K562 (cell line): ENCODE data around the gene PSMD4. TPM values are rescaled to one million over a fixed set of nuclear protein-coding genes. Genes with fewer than 3 reads are reported as not detected.

Source experiments
- ARNT ChIP-seq, 2 experiments: fragments of 450-650 bp; IDR thresholded peaks; 2 replicates each; pipeline ENCODE4 v1.6.1; 2016; ENCODE audit warnings: mild to moderate bottlenecking in 1 of 2
- DNMT1 ChIP-seq: fragments of 450-650 bp; IDR thresholded peaks from 2 replicates; pipeline ENCODE4 v1.6.1; 2016; ENCODE audit warnings: antibody characterized with exemption, mild to moderate bottlenecking
- FOXK2 ChIP-seq, 2 experiments: fragments of 450-650 bp; IDR thresholded peaks in 1 of 2; conservative IDR thresholded peaks in 1 of 2; 2 replicates each; pipeline ENCODE4 v1.6.1; 2016; ENCODE audit warnings: low read depth in 2 of 2, mild to moderate bottlenecking in 1 of 2
- KLF1 ChIP-seq: fragments of 450-650 bp; IDR thresholded peaks from 2 replicates; pipeline ENCODE4 v1.6.1; 2016; ENCODE audit warnings: missing genetic modification characterization, missing compliant biosample characterization
- MEF2A ChIP-seq: IDR thresholded peaks from 2 replicates; pipeline ENCODE4 v1.6.1; 2011; ENCODE audit warnings: low read depth, mild to moderate bottlenecking, low read length, moderate library complexity; ENCODE audit not compliant: control insufficient read depth
- POU5F1 ChIP-seq: fragments of 150-350 bp; IDR thresholded peaks from 2 replicates; pipeline ENCODE4 v1.6.1; 2014; ENCODE audit warnings: borderline replicate concordance, low read length, low read depth, mild to moderate bottlenecking; ENCODE audit not compliant: partially characterized antibody
- PTTG1 ChIP-seq: fragments of 450-650 bp; IDR thresholded peaks from 2 replicates; pipeline ENCODE4 v1.6.1; 2016; ENCODE audit warnings: low read depth, mild to moderate bottlenecking, missing genetic modification characterization, missing compliant biosample characterization
- SAFB2 ChIP-seq: fragments of 200-400 bp; formaldehyde crosslinking; IDR thresholded peaks from 2 replicates; pipeline ENCODE4 v1.6.1; 2018; ENCODE audit warnings: borderline replicate concordance, low read length, low read depth, moderate library complexity; ENCODE audit not compliant: severe bottlenecking
- SIN3A ChIP-seq, 2 experiments: fragments of 150-350 bp in 1 of 2; IDR thresholded peaks; 2 replicates each; pipeline ENCODE4 v1.6.1; 2011 to 2016; ENCODE audit warnings: borderline replicate concordance in 2 of 2, low read depth in 2 of 2, low read length in 2 of 2, mild to moderate bottlenecking in 2 of 2, moderate library complexity in 2 of 2; ENCODE audit not compliant: control insufficient read depth in 1 of 2
- SMARCC2 ChIP-seq: fragments of 450-650 bp; IDR thresholded peaks from 2 replicates; pipeline ENCODE4 v1.6.1; 2017; ENCODE audit warnings: antibody characterized with exemption, moderate library complexity, mild to moderate bottlenecking, low read depth
- SNIP1 ChIP-seq: fragments of 450-650 bp; IDR thresholded peaks from 2 replicates; pipeline ENCODE4 v1.7.1; 2017; ENCODE audit warnings: low read depth, mild to moderate bottlenecking
- SOX6 ChIP-seq: fragments of 450-650 bp; IDR thresholded peaks from 2 replicates; pipeline ENCODE4 v1.6.1; 2014; ENCODE audit warnings: mild to moderate bottlenecking
- STAT5B ChIP-seq: fragments of 250-450 bp; sonication (Bioruptor Pico); IDR thresholded peaks from 2 replicates; pipeline ENCODE4 v1.8.0; 2021; ENCODE audit warnings: mild to moderate bottlenecking, inconsistent platforms
- TAF7 ChIP-seq: fragments of 450-650 bp; IDR thresholded peaks from 2 replicates; pipeline ENCODE4 v1.6.1; 2016; ENCODE audit warnings: missing genetic modification characterization, missing compliant biosample characterization
- ZNF282 ChIP-seq: sonication (generic); formaldehyde crosslinking; IDR thresholded peaks from 2 replicates; pipeline ENCODE4 v1.8.1; 2023; ENCODE audit warnings: missing genetic modification reagents
- ZNF57 ChIP-seq: fragments of 450-650 bp; formaldehyde crosslinking; IDR thresholded peaks from 2 replicates; pipeline ENCODE4 v1.4.0; 2020; ENCODE audit warnings: mild to moderate bottlenecking, moderate library complexity
- ZNF592 ChIP-seq: fragments of 450-650 bp; IDR thresholded peaks from 2 replicates; pipeline ENCODE4 v1.6.1; 2017; ENCODE audit warnings: antibody characterized with exemption, mild to moderate bottlenecking
- ZZZ3 ChIP-seq: fragments of 450-650 bp; IDR thresholded peaks from 2 replicates; pipeline ENCODE4 v1.6.1; 2016; ENCODE audit warnings: antibody characterized with exemption, mild to moderate bottlenecking, moderate library complexity
- polyA plus RNA-seq, 8 experiments: library from polyadenylated mRNA; depleted of rRNA in 4 of 8; stranded (reverse) in 5 of 8; unstranded in 3 of 8; fragments of >200 nt; fragmentation: Nextera tagmentation in 2 of 8; fragmentation: Illumina TruSeq in 1 of 8; extraction: Ambion mirVana in 2 of 8; extraction: Trizol in 1 of 8; gene quantifications; 2 replicates each; pipeline versions ENCODE4 v1.2.1 to v1.2.3, GENCODE V29; 2011 to 2014; ENCODE audit warnings: inconsistent platforms in 1 of 8, missing spikeins in 1 of 8
- total RNA-seq, 7 experiments: library from RNA; depleted of rRNA in 6 of 7; stranded (reverse); fragments of >200 nt in 6 of 7; fragmentation: Illumina TruSeq in 2 of 7; extraction: Trizol in 2 of 7; gene quantifications; 2 replicates each; pipeline versions ENCODE4 v1.2.1 to v1.2.3, GENCODE V29; 2011 to 2021; ENCODE audit warnings: low replicate concordance in 1 of 7

Gene PSMD4
- total and polyA plus RNA-seq, 9 of the 15 experiments (the other 6 are each of a cell fraction or from before 2014, with no cell fraction given): 194 to 353 (median 295) TPM

- TF ChIP-seq KLF1 (tag): peak; percentile 92
- no peak for TF ChIP-seq ZNF592
- TF ChIP-seq POU5F1: no peak
- TF ChIP-seq TAF7 (tag): peak; percentile 80; the same call in 1 of the 2 replicates
- no peak for TF ChIP-seq PTTG1 (tag)
- peak; percentile 74; the same call in 1 of the 2 replicates for TF ChIP-seq ZZZ3
- TF ChIP-seq SIN3A (IDR thresholded peaks at IDR 0.05; ENCODE audit: borderline replicate concordance in 2 of 2, control insufficient read depth in 1 of 2, low read depth in 2 of 2, low read length in 2 of 2): no peak; a peak in 1 of 4 replicates
- TF ChIP-seq ZNF282 (CRISPR knock-in tag): no peak
- no peak for TF ChIP-seq SMARCC2
- no peak for TF ChIP-seq MEF2A
- peak in 1 of 2 experiments; percentile 87; a peak in 1 of 4 replicates for TF ChIP-seq ARNT (IDR thresholded peaks at IDR 0.05)
- no peak for TF ChIP-seq STAT5B (CRISPR knock-in tag)
- TF ChIP-seq ZNF57: no peak
- peak; percentile 100 for TF ChIP-seq SNIP1
- TF ChIP-seq SAFB2: no peak
- peak; percentile 39; the same call in 1 of the 2 replicates for TF ChIP-seq SOX6
- no peak for TF ChIP-seq DNMT1
- no peak for TF ChIP-seq FOXK2 (conservative IDR thresholded peaks at IDR 0.05 in 1 of 2, IDR thresholded peaks at IDR 0.05 in 1 of 2; ENCODE audit: low read depth in 2 of 2)
Observed at GRCh38 chr1:151281225-151281968, 26.9 kb downstream of the PSMD4 start (continued).
